GM21381 (cell line): ENCODE data around the gene PLXNA3.
A peak's percentile ranks its signal among the peaks of the same experiment; 100 is the strongest.
"Not testable (repeated sequence)": the region's sequence is repeated elsewhere in the genome, so short reads cannot be mapped to it uniquely, and the experiment has no call there.

Experiments used
- ATAC-seq: cut with Tn5 transposase; IDR thresholded peaks from one replicate; pipeline ENCODE4 v1.9.1; 2021; ENCODE audit warnings: mild to moderate bottlenecking, moderate library complexity; ENCODE audit not compliant: unreplicated experiment

The PLXNA3 gene

DNA sequence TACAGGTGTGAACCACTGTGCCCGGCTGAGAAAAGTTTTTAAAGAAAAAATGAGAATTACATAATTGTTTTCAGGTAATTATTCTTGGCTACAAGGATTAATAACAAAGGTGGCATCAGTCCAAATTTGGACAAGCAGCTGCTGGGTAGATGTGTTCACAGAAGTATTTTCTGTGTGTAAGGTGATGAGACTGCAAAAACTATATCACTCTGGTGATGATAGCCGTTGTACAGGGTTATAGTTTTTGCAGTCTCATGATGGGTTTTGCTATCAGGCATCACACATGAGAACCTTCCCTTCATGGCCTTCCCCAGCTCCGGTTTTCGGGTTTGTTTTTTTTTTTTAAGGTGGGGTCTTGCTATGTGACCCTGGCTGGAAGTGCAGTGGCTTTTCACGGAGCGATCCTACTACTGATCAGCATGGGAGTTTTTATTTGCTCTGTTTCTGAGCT, 37.4 kb downstream of the PLXNA3 start:
- ATAC-seq = no peak

GRCh38 chrX:154496591-154497137, 38.6 kb downstream of the PLXNA3 start:
- not testable (repeated sequence) for ATAC-seq

GRCh38 chrX:154501423-154501822, 43.3 kb downstream of the PLXNA3 start:
- not testable (repeated sequence) for ATAC-seq

GRCh38 chrX:154502098-154502497, 44.0 kb downstream of the PLXNA3 start:
- ATAC-seq = no peak

- no peak for ATAC-seq
Observed at GRCh38 chrX:154502989-154503388, 44.9 kb downstream of the PLXNA3 start.

GRCh38 chrX:154505734-154506133, 47.7 kb downstream of the PLXNA3 start:
- ATAC-seq = no peak

DNA sequence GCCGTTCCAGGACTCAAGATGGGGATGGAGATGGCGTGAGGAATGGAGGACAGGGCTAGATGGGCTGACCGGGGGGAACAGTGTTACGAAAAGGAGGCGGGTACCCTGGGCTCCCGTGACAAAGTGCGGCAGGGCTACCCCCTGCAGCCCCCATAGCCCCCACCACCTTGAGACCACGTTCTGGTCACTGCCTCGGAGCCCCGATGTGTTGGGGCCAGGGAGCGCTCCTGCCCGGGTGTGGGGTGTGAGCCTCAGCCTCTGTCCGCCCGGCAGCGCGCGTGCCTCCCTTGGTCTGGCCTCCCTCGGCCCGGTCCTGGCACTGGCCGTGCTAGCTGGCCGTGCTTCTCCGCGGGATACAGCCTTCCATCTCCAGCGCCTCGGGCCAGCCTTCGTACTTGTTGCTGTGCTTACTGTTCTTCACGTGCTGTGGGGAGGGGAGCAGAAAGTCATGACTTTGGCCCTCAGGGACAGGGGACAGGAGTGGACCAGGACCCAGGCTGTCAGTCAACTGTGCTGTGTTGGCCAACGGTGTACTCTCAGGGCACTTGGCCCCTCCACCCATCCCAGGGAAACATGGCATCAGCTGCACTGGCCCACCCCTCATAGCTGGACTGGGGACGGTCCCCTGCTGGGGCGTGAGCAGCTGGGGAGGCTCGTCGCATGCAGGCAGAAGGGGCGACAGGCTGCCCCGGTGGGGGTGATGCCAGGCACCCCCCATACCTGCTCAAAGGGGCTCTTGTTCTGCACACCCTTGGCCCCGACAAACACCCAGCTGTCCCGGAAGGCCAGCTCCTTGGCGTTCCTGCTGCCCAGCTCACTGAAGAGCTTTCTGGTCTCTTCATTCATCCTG, 48.6 kb downstream of the PLXNA3 start:
- ATAC-seq = no peak

GRCh38 chrX:154507673-154508383, 49.7 kb downstream of the PLXNA3 start:
- no peak for ATAC-seq

DNA sequence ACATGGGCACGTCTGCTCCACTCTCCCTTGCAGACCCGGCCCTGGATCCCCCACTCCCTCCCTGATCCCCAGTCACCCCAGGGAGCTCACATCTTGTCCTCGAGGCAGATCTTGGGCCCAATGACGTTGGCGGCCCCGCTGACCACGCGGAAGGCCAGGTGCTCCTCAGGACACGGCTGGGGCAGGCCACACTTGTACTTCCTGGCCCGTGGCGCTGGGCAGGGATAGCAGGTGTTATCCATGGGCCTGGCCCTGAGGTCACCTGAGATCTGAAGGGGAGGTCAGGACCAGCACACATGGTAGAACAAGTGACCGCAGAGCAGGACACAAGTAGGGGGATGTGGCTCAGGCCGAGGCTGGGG, 50.3 kb downstream of the PLXNA3 start:
- ATAC-seq = no peak

DNA sequence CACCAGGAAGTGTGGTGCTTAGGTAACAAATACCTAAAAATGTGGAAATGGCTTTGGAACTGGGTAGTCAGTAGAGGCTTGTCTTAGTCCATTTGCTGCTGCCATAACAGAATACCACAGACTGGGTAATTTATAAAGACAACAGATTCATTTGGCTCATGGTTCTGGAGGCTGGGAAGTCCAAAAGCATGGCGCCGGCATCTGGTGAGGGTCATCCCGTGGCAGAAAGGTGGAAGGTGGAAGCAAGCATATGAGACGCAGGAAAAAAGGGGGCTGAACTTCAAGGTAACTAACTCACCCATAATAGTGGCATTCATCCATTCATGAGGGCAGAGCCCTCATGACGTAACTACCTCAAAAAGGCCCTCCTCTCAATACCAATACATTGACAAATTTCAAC, 51.4 kb downstream of the PLXNA3 start:
- no peak for ATAC-seq

DNA sequence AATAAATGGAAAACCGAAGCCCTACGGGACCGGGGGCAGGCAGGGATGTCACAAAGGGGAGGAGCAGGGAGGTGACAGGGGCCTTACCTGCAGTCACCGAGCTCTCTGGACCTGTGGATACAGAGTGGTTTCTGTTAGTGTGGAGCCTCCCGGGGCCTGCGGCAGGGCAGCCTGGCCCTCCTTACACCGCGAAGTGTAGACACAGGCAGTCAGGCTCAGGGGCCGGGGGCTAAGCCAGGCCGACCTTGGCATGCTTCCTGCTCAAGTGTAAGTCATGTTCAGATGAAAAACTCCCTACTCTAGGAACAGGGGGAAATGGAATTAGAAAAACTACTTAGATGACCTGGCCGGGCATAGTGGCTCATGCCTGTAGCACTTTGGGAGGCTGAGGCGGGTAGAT, 53.7 kb downstream of the PLXNA3 start:
- ATAC-seq = no peak

- no peak for ATAC-seq
Observed at GRCh38 chrX:154512879-154513553, 54.9 kb downstream of the PLXNA3 start.

- ATAC-seq = no peak
Observed at GRCh38 chrX:154513716-154514115, 55.6 kb downstream of the PLXNA3 start.

- no peak for ATAC-seq
Observed at GRCh38 chrX:154515090-154515965, 57.2 kb downstream of the PLXNA3 start.

GRCh38 chrX:154515966-154516655, 58.0 kb downstream of the PLXNA3 start, which contains the start of gene FAM3A:
TSS of gene FAM3A (minus strand) at chrX:154516232. CDS start at chrX:154515772, 460 bp downstream.
- ATAC-seq = peak; percentile 91

- no peak for ATAC-seq
Observed at GRCh38 chrX:154516656-154517100, 58.6 kb downstream of the PLXNA3 start.

GRCh38 chrX:154517101-154517781, 59.2 kb downstream of the PLXNA3 start:
- ATAC-seq = no peak

DNA sequence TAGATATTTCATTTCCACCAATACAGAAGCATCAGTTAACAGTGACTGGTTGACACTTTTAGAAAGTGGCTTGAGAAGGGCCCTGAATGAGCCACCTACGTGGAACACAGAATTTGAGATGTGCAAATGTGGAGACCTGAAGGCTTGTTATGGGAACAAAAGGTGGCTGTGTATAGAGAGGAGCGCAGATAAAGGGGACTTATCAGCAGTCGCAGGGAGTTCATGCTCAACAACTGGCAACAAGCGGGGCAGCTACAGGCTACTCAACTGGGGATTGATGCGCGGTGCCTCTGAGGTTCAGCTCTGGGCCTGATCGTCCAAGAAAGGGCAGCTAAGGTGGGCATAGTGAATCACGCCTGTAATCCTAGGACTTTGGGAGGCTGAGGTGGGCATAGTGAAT, 61.3 kb downstream of the PLXNA3 start:
- no peak for ATAC-seq
